ENCODE measurements around the gene RIPOR1. TPM values are rescaled to one million over a fixed set of nuclear protein-coding genes. Genes with fewer than 3 reads are reported as not detected.

RIPOR1 gene, protein sequence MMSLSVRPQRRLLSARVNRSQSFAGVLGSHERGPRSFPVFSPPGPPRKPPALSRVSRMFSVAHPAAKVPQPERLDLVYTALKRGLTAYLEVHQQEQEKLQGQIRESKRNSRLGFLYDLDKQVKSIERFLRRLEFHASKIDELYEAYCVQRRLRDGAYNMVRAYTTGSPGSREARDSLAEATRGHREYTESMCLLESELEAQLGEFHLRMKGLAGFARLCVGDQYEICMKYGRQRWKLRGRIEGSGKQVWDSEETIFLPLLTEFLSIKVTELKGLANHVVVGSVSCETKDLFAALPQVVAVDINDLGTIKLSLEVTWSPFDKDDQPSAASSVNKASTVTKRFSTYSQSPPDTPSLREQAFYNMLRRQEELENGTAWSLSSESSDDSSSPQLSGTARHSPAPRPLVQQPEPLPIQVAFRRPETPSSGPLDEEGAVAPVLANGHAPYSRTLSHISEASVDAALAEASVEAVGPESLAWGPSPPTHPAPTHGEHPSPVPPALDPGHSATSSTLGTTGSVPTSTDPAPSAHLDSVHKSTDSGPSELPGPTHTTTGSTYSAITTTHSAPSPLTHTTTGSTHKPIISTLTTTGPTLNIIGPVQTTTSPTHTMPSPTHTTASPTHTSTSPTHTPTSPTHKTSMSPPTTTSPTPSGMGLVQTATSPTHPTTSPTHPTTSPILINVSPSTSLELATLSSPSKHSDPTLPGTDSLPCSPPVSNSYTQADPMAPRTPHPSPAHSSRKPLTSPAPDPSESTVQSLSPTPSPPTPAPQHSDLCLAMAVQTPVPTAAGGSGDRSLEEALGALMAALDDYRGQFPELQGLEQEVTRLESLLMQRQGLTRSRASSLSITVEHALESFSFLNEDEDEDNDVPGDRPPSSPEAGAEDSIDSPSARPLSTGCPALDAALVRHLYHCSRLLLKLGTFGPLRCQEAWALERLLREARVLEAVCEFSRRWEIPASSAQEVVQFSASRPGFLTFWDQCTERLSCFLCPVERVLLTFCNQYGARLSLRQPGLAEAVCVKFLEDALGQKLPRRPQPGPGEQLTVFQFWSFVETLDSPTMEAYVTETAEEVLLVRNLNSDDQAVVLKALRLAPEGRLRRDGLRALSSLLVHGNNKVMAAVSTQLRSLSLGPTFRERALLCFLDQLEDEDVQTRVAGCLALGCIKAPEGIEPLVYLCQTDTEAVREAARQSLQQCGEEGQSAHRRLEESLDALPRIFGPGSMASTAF
- 52.0 to 99.1 TPM (median 97.6 TPM) in 3 replicates for total RNA-seq
- long read RNA-seq, full-length matches to known transcripts, result 3 of 27 reads
- long read RNA-seq, partial matches to known transcripts, result 22 of 27 reads
- long read RNA-seq, other reads (novel, unspliced or antisense), result 2 of 27 reads

DNA sequence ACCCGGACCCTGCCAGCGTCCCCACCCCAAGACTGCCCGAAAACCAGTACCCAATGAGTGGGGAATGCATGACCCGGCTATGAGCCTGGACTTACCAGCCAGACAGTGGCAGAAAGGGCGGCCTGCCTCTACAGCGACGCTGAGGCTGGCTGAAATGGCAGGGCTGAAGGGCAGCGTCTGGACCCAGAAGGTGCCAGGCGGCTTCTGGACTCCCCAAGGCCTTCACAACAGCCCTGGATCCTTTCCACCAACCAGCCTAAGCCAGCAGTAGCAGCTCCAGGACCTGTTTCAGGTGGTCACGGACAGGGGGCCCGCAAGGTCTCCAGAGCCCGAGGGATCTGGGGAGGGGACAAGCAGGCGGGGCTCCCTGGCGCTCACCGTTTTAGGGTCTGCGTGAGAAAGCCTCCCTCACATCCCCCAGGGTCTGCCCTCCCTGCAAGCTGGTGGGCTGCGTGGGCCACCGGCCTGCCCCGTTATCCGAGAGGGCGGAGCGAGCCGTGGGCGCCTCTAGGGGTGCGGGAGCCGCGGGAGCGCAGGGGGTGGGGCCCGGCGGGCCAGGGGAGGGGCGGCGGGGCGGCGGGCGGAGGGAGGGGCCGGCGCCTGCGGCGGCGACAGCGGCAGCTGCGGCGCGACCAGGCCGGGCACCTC is at the start of gene RIPOR1:
TSS of gene RIPOR1 (plus strand) at position 608 of the 648 bp plus-strand sequence. CDS start 9,618 bp downstream, outside the sequence.
- H3K27ac Mint-ChIP-seq (ENCODE audit: unreplicated experiment), result peak within 1 kb of the TSS; percentile 96
- no peak for DNase-seq (ENCODE audit: low spot score)
- no peak for TF ChIP-seq CTCF (IDR thresholded peaks at IDR 0.05)

DNA sequence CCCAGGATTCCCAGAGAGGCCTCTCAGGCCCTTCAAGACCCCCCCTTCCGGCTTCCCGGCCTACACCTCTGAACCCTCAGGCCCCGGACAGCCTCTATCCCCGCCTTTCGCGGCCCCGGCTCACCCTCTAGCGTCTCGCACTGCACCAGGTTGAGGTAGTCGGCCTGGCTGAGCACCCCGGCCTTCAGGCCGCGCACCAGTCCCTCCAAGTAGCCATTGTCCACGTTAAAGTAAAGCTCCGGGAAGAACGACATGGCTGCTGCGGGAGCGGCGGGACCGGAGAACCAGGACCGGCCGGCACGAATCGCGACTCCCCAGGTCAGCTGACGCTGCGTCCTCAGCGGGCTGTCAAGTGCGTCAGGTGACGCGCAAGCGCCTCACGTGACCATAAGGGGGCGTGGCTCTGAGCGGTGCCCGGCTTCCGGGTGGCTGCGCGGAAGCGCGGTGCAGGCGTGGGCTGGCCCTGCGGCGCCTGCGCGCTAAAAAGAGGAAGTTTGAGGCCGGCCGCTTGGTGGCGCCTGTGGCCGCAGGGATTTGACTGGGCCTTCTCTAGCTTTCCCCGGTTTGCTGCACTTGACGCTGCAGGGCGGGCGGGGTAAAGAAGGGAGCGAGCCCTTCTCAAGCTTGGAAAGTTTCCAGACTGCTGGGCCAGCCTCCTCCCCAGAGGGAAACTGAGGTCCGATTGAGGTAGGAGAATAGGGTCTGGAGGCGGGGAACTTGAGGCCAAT is 47.6 kb upstream of the RIPOR1 start, which contains the start of gene ATP6V0D1:
TSS of gene ATP6V0D1 (minus strand) at position 325 of the 728 bp plus-strand sequence. CDS start at position 254, 71 bp downstream.
- Mint-ChIP-seq H3K4me1 (ENCODE audit: low read depth) (peaks cover 34% of the 10 kb centered on the region), H3K27me3 (ENCODE audit: low read depth) (no peaks in the 10 kb centered on the region), H3K4me3 (ENCODE audit: unreplicated experiment) (peak within 1 kb of the TSS; percentile 100), H3K36me3 (ENCODE audit: low read depth) (peaks cover 4% of the 10 kb centered on the region), H3K9me3 (ENCODE audit: low read depth) (no peaks in the 10 kb centered on the region), H3K27ac (ENCODE audit: unreplicated experiment) (peak within 1 kb of the TSS; percentile 100)
- DNase-seq (ENCODE audit: low spot score), result peak; percentile 99
- peak; percentile 93 for TF ChIP-seq CTCF (IDR thresholded peaks at IDR 0.05)

More for the DNA sequence above, at the start of gene RIPOR1:
- H3K27me3 Mint-ChIP-seq (ENCODE audit: low read depth), result no peaks in the 10 kb centered on the region
- H3K4me1 Mint-ChIP-seq (ENCODE audit: low read depth), result peaks cover 40% of the 10 kb centered on the region
- H3K9me3 Mint-ChIP-seq (ENCODE audit: low read depth), result no peaks in the 10 kb centered on the region
- peak within 1 kb of the TSS; percentile 96 for H3K4me3 Mint-ChIP-seq (ENCODE audit: unreplicated experiment)
- H3K36me3 Mint-ChIP-seq (ENCODE audit: low read depth), result peaks cover under 1% of the 10 kb centered on the region

GRCh38 chr16:67481561-67482232 is 46.9 kb upstream of the RIPOR1 start:
- peaks cover 34% of the 10 kb centered on the region for H3K4me1 Mint-ChIP-seq (ENCODE audit: low read depth)
- DNase-seq (ENCODE audit: low spot score), result no peak

More at GRCh38 chr16:67481561-67482232, 46.9 kb upstream of the RIPOR1 start:
- H3K9me3 Mint-ChIP-seq (ENCODE audit: low read depth), result no peaks in the 10 kb centered on the region
- H3K27me3 Mint-ChIP-seq (ENCODE audit: low read depth), result no peaks in the 10 kb centered on the region
- TF ChIP-seq CTCF (IDR thresholded peaks at IDR 0.05), result peak; percentile 53
- peak overlapping the region; percentile 96 for H3K27ac Mint-ChIP-seq (ENCODE audit: unreplicated experiment)
- peaks cover 4% of the 10 kb centered on the region for H3K36me3 Mint-ChIP-seq (ENCODE audit: low read depth)
- peak overlapping the region; percentile 100 for H3K4me3 Mint-ChIP-seq (ENCODE audit: unreplicated experiment)

Data from chondrocyte (in vitro differentiated cells).